GM19438 (cell line): Measurements from ENCODE around the gene MS4A10.
"Not testable (repeated sequence)": the region's sequence is repeated elsewhere in the genome, so short reads cannot be mapped to it uniquely, and the experiment has no call there.

ENCODE experiments used
- ATAC-seq: cut with Tn5 transposase; IDR thresholded peaks from one replicate; pipeline ENCODE4 v1.9.1; 2021; ENCODE audit warnings: low read depth; ENCODE audit not compliant: unreplicated experiment

Gene MS4A10

DNA sequence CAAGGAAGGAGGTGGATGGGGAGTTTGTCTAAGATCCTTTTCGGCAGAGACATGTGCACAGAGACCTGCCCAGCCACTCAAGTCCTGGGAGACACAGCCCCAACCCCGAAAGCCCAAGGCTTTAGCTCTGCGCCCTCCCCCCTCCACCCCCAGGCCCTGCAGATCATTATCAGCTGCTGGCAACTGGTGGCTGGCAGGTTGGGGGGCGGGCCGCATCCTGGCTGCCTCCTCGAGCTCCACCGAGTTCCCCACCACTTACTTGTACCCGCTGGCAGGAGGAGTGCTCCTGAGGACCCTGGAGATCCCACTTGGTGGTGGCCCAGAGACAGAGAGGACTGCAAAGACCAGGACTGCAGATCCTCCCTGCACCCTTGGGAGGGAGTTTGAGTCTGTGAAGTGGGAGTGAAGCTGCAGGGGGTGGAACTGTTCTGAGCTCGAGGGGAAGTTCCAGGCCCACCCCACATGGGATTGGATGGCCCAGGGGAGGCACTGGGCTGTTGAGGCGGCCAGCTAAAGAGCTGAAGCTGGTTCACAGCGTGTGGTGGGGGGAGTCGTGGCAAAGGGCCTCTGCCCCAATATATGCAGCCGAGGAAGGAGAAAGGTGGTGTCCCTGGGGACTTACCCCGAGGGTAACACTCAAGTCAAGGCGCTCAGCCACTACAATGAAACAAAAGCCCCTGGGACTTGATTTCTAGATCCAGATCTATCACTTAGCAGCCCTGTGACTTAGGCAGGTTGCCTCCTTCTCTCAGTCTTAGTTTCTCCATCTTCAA is 36.9 kb downstream of the MS4A10 start:
- ATAC-seq: no peak

DNA sequence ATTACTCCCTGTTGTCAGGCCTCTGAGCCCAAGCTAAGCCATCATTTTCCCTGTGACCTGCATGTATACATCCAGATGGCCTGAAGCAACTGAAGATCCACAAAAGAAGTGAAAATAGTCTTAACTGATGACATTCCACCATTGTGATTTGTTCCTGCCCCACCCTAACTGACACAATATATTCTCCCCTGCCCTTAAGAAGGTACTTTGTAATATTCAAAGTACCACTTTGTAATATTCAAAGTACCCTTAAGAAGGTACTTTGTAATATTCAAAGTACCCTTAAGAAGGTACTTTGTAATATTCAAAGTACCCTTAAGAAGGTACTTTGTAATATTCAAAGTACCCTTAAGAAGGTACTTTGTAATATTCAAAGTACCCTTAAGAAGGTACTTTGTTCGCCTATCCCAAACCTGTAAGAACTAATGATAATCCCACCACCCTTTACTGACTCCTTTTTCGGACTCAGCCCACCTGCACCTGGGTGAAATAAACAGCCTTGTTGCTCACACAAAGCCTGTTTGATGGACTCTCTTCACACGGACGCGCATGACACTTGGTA is 38.7 kb downstream of the MS4A10 start:
- not testable (repeated sequence) for ATAC-seq

DNA sequence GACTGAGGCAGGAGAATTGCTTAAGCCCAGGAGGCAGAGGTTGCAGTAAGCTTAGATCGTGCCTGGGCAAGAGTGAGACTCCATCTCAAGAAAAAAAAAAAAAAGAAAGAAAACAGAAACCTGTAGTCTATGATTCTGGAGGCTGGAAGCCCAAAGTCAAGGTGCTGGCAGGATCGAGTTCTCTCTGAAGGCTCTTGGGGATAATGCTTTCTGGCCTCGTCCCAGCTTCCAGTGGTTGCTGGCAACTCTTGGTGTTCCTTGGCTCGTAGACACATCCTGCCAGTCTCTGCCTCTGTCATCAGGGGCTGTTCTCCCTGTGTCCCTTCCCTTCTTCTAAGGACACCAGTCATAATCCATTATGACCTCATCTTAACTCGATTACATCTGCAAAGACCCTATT is 40.0 kb downstream of the MS4A10 start:
- ATAC-seq: no peak

DNA sequence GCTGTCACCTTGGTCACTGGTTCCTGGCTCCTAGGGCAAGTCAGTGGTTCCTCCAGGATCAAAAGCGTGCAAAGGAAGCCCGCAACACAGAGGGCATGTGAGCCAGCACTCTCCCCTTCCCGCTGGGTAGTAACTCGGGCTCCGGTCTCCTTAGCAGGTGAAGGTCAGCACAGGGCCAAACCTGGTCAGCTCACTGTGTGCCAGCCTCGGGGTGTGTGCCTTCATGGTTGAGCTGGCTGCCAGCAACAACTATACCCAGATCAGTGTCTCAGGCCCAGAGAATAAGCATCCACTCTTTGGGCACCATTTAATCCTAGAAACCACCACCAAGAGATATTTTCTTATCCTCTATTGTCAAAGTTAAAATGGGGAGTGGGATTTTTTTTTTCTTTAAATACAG is 40.7 kb downstream of the MS4A10 start:
- no peak for ATAC-seq

DNA sequence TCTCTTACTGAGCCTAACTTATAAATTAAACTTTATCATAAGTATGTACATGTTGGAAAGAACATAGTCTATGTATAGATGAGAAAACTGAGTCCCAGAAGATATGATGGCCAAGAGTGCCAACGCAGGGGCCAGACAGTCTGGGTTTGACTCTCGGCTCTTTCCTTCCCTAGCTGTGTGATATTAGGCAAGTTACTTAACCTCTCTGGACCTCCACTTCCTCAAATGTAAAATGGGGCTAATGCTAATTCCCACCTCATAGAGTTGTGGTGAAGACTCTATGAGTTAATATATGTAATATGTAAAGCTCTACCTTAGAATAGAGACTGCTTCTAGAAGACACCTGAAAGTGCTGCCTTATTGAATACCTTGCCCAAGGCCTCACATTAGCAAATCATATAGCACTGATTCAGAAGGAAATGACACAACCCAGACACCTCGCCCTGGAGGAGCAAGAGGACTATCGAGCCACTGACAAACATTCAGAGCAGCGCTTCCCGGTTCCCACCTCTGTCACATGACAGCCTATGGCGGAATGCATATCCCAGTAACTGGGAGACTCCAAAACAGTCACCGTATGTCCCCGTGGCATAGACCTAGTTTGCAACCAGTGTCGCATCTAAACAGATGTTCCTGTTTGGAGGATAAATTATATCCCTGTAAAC is 45.5 kb downstream of the MS4A10 start:
- ATAC-seq: peak; percentile 35

DNA sequence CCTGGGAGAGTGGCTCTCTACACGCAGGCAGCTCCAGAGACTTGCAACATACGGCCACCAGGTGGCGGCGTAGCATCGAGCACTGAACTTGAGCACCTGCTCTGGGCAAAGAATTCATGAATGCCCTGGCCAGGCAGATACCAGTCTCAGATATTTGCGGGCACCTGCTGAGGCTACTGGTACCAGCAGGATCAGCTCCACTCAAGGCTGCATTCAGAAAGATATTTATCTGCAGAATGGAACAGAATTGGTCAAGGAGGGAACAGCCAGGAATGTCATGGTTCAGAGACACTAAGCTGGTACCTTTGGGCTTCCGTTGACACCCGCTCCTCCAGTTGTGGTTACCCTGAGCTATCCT is 46.0 kb downstream of the MS4A10 start:
- ATAC-seq: peak; percentile 78

DNA sequence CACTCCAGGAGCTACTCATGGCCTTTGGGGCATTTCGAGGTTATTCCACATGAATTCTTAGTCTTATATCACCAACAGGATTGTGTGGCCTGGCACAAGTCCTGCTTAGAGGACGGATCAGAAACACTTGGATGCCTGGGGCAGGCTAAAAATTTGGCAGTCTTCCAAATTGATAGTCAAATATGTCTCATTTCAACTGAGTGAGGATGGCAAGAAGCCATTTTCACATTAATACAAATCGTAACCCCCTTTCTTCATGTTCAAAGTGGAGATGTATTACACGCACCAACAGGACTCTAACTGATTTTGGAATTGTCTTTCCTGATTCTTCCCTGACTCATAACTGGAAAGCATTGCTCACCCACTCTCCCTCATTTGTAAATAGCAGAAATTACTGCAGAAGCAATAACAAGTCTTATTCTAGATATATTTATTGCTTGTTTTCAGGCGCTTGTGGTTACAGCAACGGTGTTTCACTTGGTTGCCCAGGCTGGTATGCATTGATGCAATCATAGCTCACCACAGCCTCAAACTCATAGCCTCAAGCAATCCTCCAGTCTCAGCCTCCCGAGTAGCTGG is 46.5 kb downstream of the MS4A10 start:
- no peak for ATAC-seq

DNA sequence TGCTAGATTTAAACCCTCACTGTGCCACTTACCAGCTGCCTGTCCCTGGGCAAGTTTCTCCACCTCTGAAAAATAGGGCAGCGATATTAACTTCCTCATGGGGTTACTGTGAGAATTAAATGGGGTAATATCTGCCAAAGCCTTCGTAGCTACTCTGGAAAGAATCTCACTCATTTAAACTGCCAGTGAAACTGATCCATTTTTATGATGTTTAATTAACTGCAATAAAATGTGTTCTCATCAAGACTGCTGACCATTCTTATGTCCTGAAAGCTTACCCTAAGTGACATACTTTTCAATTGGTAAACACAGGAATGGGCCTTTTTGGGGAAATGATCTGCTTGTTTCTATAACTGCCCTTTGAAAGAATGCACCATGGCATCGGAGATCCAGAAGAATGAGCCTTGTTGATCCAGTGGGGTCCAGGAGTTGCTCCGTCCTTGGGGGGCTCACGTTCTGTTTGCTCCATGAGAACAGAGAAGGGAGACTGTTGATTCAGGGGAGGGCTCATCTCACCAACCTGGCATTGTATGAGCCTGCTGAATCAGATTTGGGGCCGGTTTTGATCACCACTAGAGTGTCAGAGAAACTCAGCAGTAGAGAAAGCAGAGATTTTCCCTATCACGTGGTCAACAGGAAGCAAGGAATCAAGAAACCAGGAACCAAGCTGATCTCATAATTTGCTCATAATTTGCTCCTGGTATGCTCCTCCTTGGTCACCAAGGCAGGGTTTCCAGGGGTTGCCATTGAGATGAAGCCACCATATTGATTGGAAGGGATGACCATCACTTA is 49.8 kb downstream of the MS4A10 start:
- ATAC-seq: no peak

DNA sequence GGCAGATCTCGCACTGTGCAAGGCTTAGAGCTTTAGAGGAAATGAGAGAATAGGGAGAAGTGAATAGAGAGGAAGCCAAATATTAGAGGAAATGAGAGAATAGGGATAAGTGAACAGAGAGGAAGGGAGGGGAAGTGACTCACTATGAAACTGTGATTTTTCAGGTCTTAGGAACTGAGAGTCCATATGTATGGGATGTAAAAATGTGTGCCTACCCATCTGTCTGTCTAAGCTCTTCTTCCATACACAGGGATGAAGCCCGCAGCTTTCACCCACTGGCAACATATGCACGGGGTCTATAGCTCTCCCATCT is 50.4 kb downstream of the MS4A10 start:
- ATAC-seq: no peak

DNA sequence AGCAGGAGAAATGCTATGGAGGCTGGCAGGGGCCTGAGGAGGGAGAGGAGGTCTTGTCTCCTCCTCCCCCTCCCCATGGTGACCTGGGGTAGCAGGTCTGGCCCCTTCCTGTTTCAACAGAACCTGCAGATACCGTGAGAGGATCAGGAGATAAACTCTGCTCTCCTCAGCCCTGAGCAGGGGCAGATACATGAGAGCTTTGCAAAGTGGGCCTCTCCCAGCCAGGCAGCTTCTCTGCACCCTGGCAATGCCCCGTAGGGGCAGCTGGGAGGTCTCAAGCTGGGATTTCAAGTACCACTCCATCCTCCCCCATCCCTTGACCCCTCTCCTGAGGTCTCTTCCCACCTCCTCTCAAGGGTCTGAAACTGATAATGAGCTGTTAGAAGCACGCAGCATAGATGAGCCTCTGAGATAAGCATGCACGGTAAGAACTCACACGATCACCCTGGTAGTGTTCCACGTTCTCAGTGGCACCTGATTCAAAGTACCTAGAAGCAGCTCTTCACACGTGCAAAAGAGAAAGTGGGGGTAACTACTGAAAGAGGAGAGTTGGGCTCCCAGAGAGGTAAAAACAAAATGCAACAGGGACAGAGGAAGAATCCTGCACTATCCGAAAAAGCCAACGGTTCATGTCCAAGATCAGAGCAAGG is 51.9 kb downstream of the MS4A10 start:
- ATAC-seq: no peak

DNA sequence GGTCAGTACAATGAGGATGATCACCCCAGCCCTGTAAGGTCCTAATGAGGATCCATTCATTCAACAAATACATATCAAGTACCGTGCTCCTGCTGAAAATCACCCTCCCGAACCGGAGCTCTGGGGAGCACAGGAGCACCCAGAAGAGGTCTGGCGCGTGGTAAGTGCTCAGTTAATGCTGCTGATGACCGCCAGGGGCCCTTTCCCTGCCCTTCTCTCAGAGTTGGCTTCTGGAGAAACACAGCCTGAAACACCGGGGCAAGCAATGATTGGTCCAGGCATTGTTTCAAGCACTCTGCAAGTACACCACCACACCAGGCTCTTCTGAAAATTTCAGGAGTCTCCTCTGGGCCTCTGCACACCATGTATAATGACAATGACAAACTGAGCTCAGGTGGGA is 53.0 kb downstream of the MS4A10 start:
- no peak for ATAC-seq

DNA sequence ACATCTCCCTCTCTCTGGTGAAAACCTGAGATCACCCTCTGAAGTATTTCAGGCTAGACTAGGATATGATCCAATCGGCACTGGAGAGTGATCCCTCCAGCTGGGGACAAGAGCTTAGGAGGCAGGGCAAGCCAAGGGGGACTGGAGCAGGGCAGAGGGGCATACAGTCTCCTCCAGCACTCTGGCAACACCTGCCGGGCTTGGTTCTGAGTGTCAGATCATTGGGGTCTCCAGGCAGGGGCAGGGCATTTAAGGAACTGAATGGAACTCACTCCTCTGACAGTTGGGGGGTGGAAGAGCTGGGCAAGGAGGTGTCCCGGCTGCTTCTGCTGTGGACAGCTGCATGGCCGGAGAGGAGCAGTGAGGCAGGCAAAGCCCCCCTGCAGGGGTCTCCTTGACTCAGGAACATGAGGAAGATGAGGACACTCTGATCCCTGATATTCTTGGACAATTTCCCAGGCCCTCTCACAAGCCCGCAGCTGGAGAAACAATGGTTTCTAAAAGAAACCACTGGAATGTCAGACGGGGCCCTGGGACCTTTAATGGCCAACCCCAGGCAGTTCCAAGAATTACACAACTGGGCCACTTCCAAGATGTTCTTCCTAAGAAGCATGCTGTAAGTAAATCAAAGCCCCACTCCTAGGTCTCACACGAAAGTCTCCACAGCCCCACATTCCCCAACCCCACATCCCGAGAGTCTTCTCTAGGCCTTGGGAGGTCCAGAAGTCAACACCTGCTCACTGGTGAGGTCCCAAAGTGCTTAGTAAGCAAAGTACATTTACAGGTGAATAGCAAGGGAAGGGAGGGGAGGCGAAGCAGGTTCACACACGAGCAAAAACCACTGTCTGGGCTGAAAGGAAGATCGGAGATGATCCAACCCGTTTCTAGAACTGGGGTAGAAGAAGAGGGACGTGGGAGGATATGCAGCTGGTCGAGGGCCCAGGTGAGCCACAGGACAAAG is 55.6 kb downstream of the MS4A10 start:
- no peak for ATAC-seq

DNA sequence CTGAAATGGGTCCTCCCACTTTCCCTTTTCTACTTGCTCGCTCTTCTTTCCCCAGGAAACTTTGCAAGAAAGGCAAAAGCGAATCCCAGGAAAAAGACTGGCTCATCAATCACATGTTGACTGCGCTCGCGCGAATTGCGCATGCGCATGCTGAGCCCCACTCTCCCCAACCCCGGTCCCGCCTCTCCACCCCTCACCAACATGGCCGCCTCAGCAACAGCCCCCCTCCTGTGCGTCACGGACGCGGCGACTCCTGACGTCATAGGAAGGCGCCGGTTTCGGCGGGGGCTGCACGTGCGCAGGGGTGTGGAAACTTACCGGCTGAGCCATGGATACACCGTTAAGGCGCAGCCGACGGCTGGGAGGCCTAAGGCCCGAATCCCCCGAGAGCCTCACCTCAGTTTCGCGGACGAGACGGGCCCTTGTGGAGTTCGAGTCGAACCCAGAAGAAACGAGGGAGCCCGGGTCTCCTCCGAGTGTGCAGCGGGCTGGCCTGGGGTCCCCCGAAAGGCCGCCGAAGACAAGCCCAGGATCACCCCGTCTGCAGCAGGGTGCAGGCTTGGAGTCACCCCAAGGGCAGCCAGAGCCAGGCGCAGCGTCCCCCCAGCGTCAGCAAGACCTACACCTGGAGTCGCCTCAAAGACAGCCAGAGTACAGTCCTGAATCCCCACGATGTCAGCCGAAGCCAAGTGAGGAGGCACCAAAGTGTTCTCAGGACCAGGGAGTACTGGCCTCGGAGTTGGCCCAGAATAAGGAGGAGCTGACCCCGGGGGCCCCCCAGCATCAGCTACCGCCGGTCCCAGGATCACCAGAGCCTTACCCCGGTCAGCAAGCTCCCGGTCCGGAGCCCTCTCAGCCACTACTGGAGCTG is 56.9 kb downstream of the MS4A10 start, which contains the start of gene CCDC86:
Gene CCDC86, plus strand, starts transcription at position 317 of the 871 bp plus-strand sequence. Its CDS starts 12 bp downstream, at position 329.
- peak; percentile 79 for ATAC-seq

DNA sequence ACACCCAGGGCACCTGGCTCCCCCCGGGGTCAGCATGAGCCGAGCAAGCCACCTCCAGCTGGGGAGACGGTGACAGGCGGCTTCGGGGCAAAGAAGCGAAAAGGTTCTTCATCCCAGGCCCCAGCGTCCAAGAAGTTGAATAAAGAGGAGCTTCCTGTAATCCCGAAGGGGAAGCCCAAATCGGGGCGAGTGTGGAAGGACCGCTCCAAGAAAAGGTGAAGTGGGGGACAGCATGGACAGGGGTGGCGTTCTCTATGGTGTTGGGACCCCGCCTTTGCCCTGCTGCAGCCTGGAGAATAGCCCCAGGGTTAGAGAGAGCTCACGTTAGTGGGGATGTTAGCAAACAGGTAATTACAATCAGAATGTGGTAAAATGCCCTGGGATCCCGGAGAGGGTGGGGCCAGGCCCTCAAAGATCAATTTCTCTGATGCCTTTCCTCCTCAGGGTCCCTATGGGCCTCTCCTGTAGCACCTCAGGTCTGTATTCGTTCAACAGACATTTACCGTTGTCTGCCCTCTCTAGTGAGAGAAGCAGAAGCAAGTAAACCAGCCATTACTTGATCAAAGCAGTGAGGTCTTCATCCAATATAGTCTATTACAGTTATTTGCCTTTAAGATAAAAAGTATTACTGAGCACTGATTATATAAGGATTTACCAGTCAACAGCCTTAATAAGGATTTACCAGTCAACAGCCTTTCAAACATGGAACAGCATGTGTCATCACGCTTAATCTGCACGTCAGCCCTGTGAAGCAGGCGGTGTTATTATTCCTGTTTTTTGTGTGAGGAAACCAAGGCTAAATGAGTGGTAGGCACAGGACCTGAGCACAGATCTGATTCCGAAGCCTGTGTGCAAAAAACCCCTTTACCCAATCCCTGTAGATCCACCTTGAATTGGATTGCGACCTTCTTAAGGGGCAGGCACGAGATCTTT is 57.8 kb downstream of the MS4A10 start:
- ATAC-seq: no peak

DNA sequence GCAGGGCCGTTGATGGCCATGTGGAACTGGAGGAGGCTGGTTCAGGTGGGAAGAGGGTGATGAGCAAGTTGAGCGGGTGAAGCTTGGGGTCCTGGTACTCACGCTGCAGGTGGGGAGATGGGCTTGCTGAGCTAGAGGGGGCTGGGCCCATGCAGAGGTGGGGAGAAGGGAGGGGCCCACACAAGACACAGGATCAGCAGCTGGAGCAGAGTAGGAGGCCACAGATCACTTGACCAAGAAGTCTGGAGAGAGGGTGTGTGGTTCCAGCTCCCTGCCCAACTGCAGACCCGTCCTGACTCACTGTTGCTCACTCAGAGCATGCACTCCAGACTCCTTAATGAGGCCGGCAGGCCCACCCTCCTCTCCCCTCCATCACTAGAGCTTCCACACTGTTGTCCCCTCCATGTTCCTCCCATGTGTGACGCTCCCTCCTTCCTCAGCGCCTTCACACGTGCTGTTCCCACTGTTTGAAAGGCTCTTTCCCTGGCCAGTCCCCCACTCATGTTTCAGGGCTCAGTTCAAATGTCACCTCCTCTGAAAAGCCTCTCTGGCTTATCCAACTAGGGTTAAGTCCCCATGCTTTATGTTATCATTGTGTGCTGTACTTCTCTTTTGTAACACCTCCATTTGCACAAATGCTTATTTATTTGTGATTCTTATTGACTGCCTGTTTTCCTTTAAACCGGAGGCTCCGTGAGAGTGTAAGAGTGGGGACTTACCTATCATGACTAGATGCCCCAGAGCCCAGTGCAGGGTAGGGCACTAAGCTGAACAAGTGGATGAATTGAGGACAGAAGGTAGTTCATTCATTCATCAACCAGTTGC is 59.1 kb downstream of the MS4A10 start:
- ATAC-seq: no peak

DNA sequence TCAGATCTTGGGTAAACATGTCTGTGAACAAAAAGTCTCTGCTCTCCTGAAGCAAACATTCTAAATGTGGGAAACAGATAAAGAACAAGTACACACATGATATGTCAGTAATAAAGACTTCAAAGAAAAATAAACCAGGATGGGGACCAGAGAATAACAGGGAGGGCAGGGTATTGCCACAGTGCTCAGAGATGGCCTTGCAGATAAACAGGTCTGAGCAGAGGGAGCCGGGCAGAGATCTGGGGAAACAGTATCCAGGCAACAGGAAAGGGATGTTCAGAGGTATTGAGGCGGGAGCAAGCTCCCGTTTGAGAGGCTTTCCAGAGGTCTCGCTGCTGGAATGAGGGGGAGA is 59.7 kb downstream of the MS4A10 start:
- ATAC-seq: no peak

DNA sequence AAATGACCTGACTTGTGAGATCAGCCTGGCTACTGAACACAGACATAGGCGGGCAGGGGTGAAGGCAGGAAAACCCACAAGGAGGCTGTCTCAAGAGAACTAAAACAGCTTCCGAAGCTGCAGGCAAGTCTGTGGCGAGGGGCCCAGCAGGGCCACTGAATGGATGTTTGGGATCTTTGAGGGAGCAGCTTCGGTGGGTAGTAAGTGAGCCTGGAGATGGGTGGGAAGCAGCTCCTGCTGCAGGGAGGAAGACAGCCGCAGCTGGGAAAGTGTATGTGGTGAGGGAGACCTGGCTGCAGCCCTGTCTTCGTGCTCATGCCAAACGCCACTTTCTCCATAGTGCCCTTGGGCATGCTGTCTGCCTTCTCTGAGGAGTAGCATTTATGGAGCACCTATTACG is 60.2 kb downstream of the MS4A10 start:
- ATAC-seq: no peak
